Right lobe of liver (tissue), 6 donors: Measurements from ENCODE around the gene FAM110D. TPM values are rescaled to one million over a fixed set of nuclear protein-coding genes. Genes with fewer than 3 reads are reported as not detected.
A peak's percentile ranks its signal among the peaks of the same experiment; 100 is the strongest.

Experiments used
- ATAC-seq, 4 donors: fragments of 200-7000 bp; cut with Tn5 transposase; one replicate each; pipeline ENCODE4 v1.9.1; 2020; ENCODE audit warnings: mild to moderate bottlenecking in 4 of 4, moderate library complexity in 4 of 4
- DNase-seq, 3 donors: peaks; one replicate each; pipeline ENCODE4 v3.0.0-alpha.2; 2020
- H3K27ac ChIP-seq, 3 donors: fragments of 200-600 bp; one replicate each; pipeline ENCODE4 v1.8.0; 2022
- H3K27me3 ChIP-seq, 2 donors: fragments of 200-600 bp; one replicate each; pipeline ENCODE4 v1.8.0; 2022
- H3K36me3 ChIP-seq, 4 donors: fragments of 200-600 bp; sonication (generic) in 1 of 4; one replicate each; pipeline versions ENCODE4 v1.5.1 to v1.8.0; 2017 to 2022; ENCODE audit warnings: control low read depth in 1 of 4
- H3K4me1 ChIP-seq, 4 donors: fragments of 200-600 bp; sonication (generic) in 1 of 4; one replicate each; pipeline versions ENCODE4 v1.5.1 to v1.8.0; 2017 to 2022; ENCODE audit warnings: control low read depth in 1 of 4
- H3K4me3 ChIP-seq, 3 donors: fragments of 200-600 bp; one replicate each; pipeline ENCODE4 v1.8.0; 2022
- H3K9me3 ChIP-seq, 4 donors: fragments of 200-600 bp; sonication (generic) in 1 of 4; one replicate each; pipeline versions ENCODE4 v1.5.1 to v1.8.0; 2017 to 2022; ENCODE audit warnings: control low read depth in 1 of 4
- CTCF ChIP-seq, 4 donors: fragments of 200-600 bp in 3 of 4; fragments of 450-650 bp in 1 of 4; IDR thresholded peaks; one replicate each; pipeline versions ENCODE4 v1.5.1 to v1.8.0; 2016 to 2022; ENCODE audit warnings: antibody characterized with exemption in 4 of 4, mild to moderate bottlenecking in 2 of 4
- POLR2A ChIP-seq: fragments of 450-650 bp; IDR thresholded peaks from one replicate; pipeline ENCODE4 v1.6.1; 2017; ENCODE audit warnings: antibody characterized with exemption, mild to moderate bottlenecking
- WGBS: methylation state at CpG from one replicate; pipeline ENCODE4 v1.1.6; 2018; ENCODE audit warnings: low coverage, low lambda C conversion rate; ENCODE audit not compliant: insufficient coverage; ENCODE audit errors: missing lambda C conversion rate; 5-methylcytosine and 5-hydroxymethylcytosine counted together
- intact Hi-C, 2 donors: fragments of 100-400 bp; cut with DNase I; formaldehyde crosslinking; loops; one replicate each; pipeline versions ENCODE4 v1.11.2 to v1.14.1; 2022
- total RNA-seq, 6 experiments: library from RNA; depleted of rRNA in 2 of 6; stranded (reverse); fragments of >200 nt in 2 of 6; fragmentation: NEBNext Ultra II Directional in 3 of 6; extraction: Animal tissue kit (Norgen Biotek cat#: 25700) in 3 of 6; gene quantifications; one replicate each; pipeline versions ENCODE4 v1.1.0 to v1.2.4, GENCODE V29; 2016 to 2023
- donor health status: DM: no; HTN: yes; CAD: no.
- donor health status: DM: no; HTN: no; CAD: no.
- donor health status: DM: no; HTN: no; CAD: no.
- donor health status: DM: no; HTN: yes; CAD: no.
- donor health status: DM: no; HTN: yes; CAD: no.

Gene FAM110D
- total RNA-seq, 6 experiments from 2014 or later, result 0.22 to 0.53 (median 0.34) TPM

- peaks cover 0 to 7% (median 0%) of the 10 kb centered on the region in 4 donors for H3K36me3 ChIP-seq
- H3K4me3 ChIP-seq, result peak within 1 kb of the TSS; percentile 100
- H3K4me1 ChIP-seq, result peaks cover 5 to 45% (median 17%) of the 10 kb centered on the region in 4 donors
- H3K27ac ChIP-seq, result peak within 1 kb of the TSS; percentile 86 to 97 (median 89)
- WGBS, result 0% methylated on average over 11 of the region's 96 CpGs
- ATAC-seq (peak; percentile 82 to 89 (median 85)), DNase-seq (peak; percentile 95 to 96 (median 95))
- no peaks in the 10 kb centered on the region for H3K9me3 ChIP-seq
- no peaks in the 10 kb centered on the region for H3K27me3 ChIP-seq
- TF ChIP-seq CTCF (IDR thresholded peaks at IDR 0.05) (no peak), POLR2A (peak; percentile 63)
- intact Hi-C loops, result no loop called here
Observed at GRCh38 chr1:26111530-26112406, 47.1 kb upstream of the FAM110D start, which contains the start of gene PDIK1L. TSS of gene PDIK1L (plus strand) at chr1:26111824. CDS start at chr1:26114309, 2,485 bp downstream.

- H3K4me3 ChIP-seq, result peak overlapping the region; percentile 100
- H3K4me1 ChIP-seq, result peaks cover 5 to 45% (median 17%) of the 10 kb centered on the region in 4 donors
- TF ChIP-seq POLR2A (no peak), CTCF (IDR thresholded peaks at IDR 0.05) (no peak)
- DNase-seq (no peak), ATAC-seq (peak; percentile 2 to 15 (median 4))
- H3K27me3 ChIP-seq, result no peaks in the 10 kb centered on the region
- intact Hi-C loops, result no loop called here
- H3K27ac ChIP-seq, result peak overlapping the region; percentile 86 to 97 (median 89)
- H3K9me3 ChIP-seq, result no peaks in the 10 kb centered on the region
- peaks cover 0 to 11% (median 0%) of the 10 kb centered on the region in 4 donors for H3K36me3 ChIP-seq
- 0% methylated on average over 9 of the region's 9 CpGs for WGBS
Observed at GRCh38 chr1:26112407-26112775, 46.5 kb upstream of the FAM110D start.

- TF ChIP-seq POLR2A (no peak), CTCF (IDR thresholded peaks at IDR 0.05) (no peak)
- Histone ChIP-seq H3K4me3 (no peak overlapping the region), H3K9me3 (no peaks in the 10 kb centered on the region), H3K36me3 (peaks cover 0 to 20% (median 3%) of the 10 kb centered on the region in 4 donors), H3K27me3 (no peaks in the 10 kb centered on the region), H3K27ac (peak overlapping the region in 2 of 3 donors; percentile 18 to 97), H3K4me1 (peaks cover 5 to 45% (median 17%) of the 10 kb centered on the region in 4 donors)
- DNase-seq (no peak), ATAC-seq (peak; percentile 20 to 50 (median 30))
- 35% methylated on average over 12 of the region's 12 CpGs for WGBS
- intact Hi-C loops, result no loop called here
Observed at GRCh38 chr1:26114165-26114927, 44.5 kb upstream of the FAM110D start.

- no peak for ATAC-seq
- H3K27me3 ChIP-seq, result no peaks in the 10 kb centered on the region
- no peaks in the 10 kb centered on the region for H3K9me3 ChIP-seq
- H3K36me3 ChIP-seq, result peaks cover 0 to 16% (median 3%) of the 10 kb centered on the region in 4 donors
- WGBS, result 69% methylated on average over 9 of the region's 9 CpGs
- DNase-seq, result no peak
- TF ChIP-seq POLR2A (no peak), CTCF (IDR thresholded peaks at IDR 0.05) (no peak)
- peaks cover 0 to 34% (median 6%) of the 10 kb centered on the region in 4 donors for H3K4me1 ChIP-seq
- no peak overlapping the region for H3K27ac ChIP-seq
- intact Hi-C loops, result no loop called here
- no peak overlapping the region for H3K4me3 ChIP-seq
Observed at GRCh38 chr1:26119892-26120608, 38.8 kb upstream of the FAM110D start.
